ENCODE results near the gene RARRES1. TPM values are rescaled to one million over a fixed set of nuclear protein-coding genes. Genes with fewer than 3 reads are reported as not detected.

The RARRES1 gene
- total RNA-seq, 1 experiment from 2014 or later: not detected

GRCh38 chr3:158718490-158719170 lies 13.6 kb downstream of the RARRES1 start:
- H3K4me1 ChIP-seq (ENCODE audit: insufficient read depth, low read length, poor library complexity, severe bottlenecking): peaks cover 3% of the 10 kb centered on the region
- no peak overlapping the region for H3K27ac ChIP-seq (ENCODE audit: low read depth, low read length, poor library complexity, severe bottlenecking)
- H3K4me3 ChIP-seq (ENCODE audit: low read depth, low read length, poor library complexity, severe bottlenecking): no peak overlapping the region
- no TSS peak for BruUV-seq (replicated peaks)
- ChIA-PET CTCF (no interaction called here), POLR2A (ENCODE audit: low non-redundant PET) (no interaction called here)
- H3K36me3 ChIP-seq (ENCODE audit: insufficient read depth, low read length, poor library complexity, severe bottlenecking): no peaks in the 10 kb centered on the region
- H3K27me3 ChIP-seq (replicated peaks; ENCODE audit: insufficient read depth, low read depth, low read length, poor library complexity): no peaks in the 10 kb centered on the region
- no peak for DNase-seq (ENCODE audit: low spot score)
- H3K9me3 ChIP-seq (ENCODE audit: low read depth, low read length, poor library complexity, severe bottlenecking): no peaks in the 10 kb centered on the region
- TF ChIP-seq, protein P1, sequence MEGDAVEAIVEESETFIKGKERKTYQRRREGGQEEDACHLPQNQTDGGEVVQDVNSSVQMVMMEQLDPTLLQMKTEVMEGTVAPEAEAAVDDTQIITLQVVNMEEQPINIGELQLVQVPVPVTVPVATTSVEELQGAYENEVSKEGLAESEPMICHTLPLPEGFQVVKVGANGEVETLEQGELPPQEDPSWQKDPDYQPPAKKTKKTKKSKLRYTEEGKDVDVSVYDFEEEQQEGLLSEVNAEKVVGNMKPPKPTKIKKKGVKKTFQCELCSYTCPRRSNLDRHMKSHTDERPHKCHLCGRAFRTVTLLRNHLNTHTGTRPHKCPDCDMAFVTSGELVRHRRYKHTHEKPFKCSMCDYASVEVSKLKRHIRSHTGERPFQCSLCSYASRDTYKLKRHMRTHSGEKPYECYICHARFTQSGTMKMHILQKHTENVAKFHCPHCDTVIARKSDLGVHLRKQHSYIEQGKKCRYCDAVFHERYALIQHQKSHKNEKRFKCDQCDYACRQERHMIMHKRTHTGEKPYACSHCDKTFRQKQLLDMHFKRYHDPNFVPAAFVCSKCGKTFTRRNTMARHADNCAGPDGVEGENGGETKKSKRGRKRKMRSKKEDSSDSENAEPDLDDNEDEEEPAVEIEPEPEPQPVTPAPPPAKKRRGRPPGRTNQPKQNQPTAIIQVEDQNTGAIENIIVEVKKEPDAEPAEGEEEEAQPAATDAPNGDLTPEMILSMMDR (conservative IDR thresholded peaks at IDR 0.05; ENCODE audit: low read depth, low read length): no peak
- TF ChIP-seq EZH2 (IDR thresholded peaks at IDR 0.05; ENCODE audit: borderline replicate concordance, low read depth, low read length, poor library complexity, severe bottlenecking): no peak
- intact Hi-C loops (cut with micrococcal nuclease; ENCODE audit: unreplicated experiment): no loop called here

GRCh38 chr3:158717576-158717975 lies 14.7 kb downstream of the RARRES1 start:
- Histone ChIP-seq H3K4me1 (ENCODE audit: insufficient read depth, low read length, poor library complexity, severe bottlenecking) (no peaks in the 10 kb centered on the region), H3K36me3 (ENCODE audit: insufficient read depth, low read length, poor library complexity, severe bottlenecking) (no peaks in the 10 kb centered on the region), H3K4me3 (ENCODE audit: low read depth, low read length, poor library complexity, severe bottlenecking) (no peak overlapping the region), H3K9me3 (ENCODE audit: low read depth, low read length, poor library complexity, severe bottlenecking) (no peaks in the 10 kb centered on the region), H3K27ac (ENCODE audit: low read depth, low read length, poor library complexity, severe bottlenecking) (no peak overlapping the region), H3K27me3 (replicated peaks; ENCODE audit: insufficient read depth, low read depth, low read length, poor library complexity) (no peaks in the 10 kb centered on the region)
- ChIA-PET POLR2A (ENCODE audit: low non-redundant PET) (interaction anchor here (0.7 kb wide), 1 partner anchor 28 kb away, joined by 3 read pairs; no protein-coding TSS in a partner anchor), CTCF (no interaction called here)
- intact Hi-C loops (cut with micrococcal nuclease; ENCODE audit: unreplicated experiment): no loop called here
- no TSS peak for BruUV-seq (replicated peaks)
- no peak for DNase-seq (ENCODE audit: low spot score)
- TF ChIP-seq, protein P1 (conservative IDR thresholded peaks at IDR 0.05; ENCODE audit: low read depth, low read length): no peak
- TF ChIP-seq EZH2 (IDR thresholded peaks at IDR 0.05; ENCODE audit: borderline replicate concordance, low read depth, low read length, poor library complexity, severe bottlenecking): no peak

DNA sequence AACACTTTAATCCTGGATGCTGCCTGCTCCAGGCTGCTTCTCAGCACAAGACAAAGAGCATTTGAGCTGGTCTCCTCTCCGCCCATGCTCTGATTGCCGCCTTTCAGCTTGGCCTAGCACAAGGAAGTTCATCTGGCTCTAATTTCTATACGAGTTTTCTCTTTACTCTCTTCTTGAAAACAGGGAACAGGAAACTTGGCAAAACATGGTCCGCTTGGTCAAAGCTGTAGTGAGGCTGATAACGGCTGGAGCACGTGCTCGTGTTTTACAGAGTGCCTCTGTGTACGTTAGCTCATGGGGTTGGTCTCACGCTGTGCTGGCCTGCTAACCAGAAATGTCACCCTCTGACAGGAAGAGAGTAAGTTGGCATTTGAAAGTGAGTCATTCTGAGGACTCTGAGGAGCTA lies 19.2 kb downstream of the RARRES1 start:
- peak overlapping the region; percentile 2 for H3K27ac ChIP-seq (ENCODE audit: low read depth, low read length, poor library complexity, severe bottlenecking)
- no TSS peak for BruUV-seq (replicated peaks)
- CTCF ChIA-PET: no interaction called here

More for the DNA sequence above, 19.2 kb downstream of the RARRES1 start:
- TF ChIP-seq EZH2 (IDR thresholded peaks at IDR 0.05; ENCODE audit: borderline replicate concordance, low read depth, low read length, poor library complexity, severe bottlenecking): no peak
- TF ChIP-seq, protein P1 (conservative IDR thresholded peaks at IDR 0.05; ENCODE audit: low read depth, low read length): no peak
- Histone ChIP-seq H3K27me3 (replicated peaks; ENCODE audit: insufficient read depth, low read depth, low read length, poor library complexity) (no peaks in the 10 kb centered on the region), H3K4me3 (ENCODE audit: low read depth, low read length, poor library complexity, severe bottlenecking) (no peak overlapping the region), H3K4me1 (ENCODE audit: insufficient read depth, low read length, poor library complexity, severe bottlenecking) (no peaks in the 10 kb centered on the region), H3K9me3 (ENCODE audit: low read depth, low read length, poor library complexity, severe bottlenecking) (no peaks in the 10 kb centered on the region), H3K36me3 (ENCODE audit: insufficient read depth, low read length, poor library complexity, severe bottlenecking) (no peaks in the 10 kb centered on the region)
- DNase-seq (ENCODE audit: low spot score): peak; percentile 67
- intact Hi-C loops (cut with micrococcal nuclease; ENCODE audit: unreplicated experiment): no loop called here
- POLR2A ChIA-PET (ENCODE audit: low non-redundant PET): no interaction called here
